ENCODE results near the gene BLOC1S1. TPM values are rescaled to one million over a fixed set of nuclear protein-coding genes. Genes with fewer than 3 reads are reported as not detected.

BLOC1S1 gene
- total RNA-seq, 4 donors from 2014 or later, result 72.6 to 332 (median 248) TPM

DNA sequence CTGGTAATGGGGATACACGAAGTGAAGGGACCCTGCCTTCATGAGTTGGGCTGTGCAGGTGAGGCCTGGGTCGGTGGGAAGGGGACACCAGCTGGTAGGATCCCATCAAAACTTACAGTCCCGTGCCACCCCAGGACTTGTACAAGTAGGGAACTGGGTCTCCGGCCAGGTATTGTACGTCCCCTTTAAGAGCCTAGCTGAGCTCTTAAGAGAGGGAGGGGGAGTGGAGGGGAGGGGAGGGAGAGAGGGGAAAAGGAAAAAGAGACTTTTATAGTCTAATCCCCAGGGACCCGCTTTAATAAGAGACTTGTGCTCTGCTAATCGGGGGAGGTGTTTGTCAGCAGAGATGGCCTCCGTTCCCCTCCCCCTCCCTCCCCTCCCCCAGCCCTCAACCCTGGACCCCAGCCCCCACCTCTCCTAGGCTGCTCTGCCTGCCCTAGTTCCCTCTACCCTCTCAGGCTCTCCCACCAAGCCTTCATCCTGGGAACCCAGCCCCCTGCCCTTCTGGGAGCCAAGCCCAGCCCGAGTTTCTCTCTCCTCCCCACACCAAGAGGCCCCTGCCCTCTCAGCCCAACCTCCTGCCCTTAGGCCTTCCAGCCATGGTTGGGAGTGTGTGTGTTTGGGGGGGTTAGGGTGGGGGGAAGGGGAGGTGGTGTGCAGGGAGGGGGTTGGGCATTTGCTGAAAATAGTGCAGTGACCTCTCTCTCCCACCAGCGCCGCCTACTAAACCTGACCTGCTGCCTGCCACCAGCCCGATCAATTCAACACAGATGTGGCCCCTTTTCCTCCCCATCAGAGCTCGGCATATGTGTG lies 29.7 kb downstream of the BLOC1S1 start:
- DNase-seq, result no peak
- Histone ChIP-seq H3K27me3 (peaks cover 0 to 4% of the 10 kb centered on the region in 2 donors), H3K36me3 (no peaks in the 10 kb centered on the region), H3K9me3 (no peaks in the 10 kb centered on the region), H3K27ac (peak overlapping the region in 3 of 4 donors; percentile 36 to 82 (median 42)), H3K4me3 (peak overlapping the region in 1 of 4 donors; percentile 4), H3K4me1 (peaks cover 0 to 29% (median 10%) of the 10 kb centered on the region in 4 donors)
- TF ChIP-seq, protein P1, sequence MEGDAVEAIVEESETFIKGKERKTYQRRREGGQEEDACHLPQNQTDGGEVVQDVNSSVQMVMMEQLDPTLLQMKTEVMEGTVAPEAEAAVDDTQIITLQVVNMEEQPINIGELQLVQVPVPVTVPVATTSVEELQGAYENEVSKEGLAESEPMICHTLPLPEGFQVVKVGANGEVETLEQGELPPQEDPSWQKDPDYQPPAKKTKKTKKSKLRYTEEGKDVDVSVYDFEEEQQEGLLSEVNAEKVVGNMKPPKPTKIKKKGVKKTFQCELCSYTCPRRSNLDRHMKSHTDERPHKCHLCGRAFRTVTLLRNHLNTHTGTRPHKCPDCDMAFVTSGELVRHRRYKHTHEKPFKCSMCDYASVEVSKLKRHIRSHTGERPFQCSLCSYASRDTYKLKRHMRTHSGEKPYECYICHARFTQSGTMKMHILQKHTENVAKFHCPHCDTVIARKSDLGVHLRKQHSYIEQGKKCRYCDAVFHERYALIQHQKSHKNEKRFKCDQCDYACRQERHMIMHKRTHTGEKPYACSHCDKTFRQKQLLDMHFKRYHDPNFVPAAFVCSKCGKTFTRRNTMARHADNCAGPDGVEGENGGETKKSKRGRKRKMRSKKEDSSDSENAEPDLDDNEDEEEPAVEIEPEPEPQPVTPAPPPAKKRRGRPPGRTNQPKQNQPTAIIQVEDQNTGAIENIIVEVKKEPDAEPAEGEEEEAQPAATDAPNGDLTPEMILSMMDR (IDR thresholded peaks at IDR 0.05), result no peak
- no peak for TF ChIP-seq POLR2A (IDR thresholded peaks at IDR 0.05)

DNA sequence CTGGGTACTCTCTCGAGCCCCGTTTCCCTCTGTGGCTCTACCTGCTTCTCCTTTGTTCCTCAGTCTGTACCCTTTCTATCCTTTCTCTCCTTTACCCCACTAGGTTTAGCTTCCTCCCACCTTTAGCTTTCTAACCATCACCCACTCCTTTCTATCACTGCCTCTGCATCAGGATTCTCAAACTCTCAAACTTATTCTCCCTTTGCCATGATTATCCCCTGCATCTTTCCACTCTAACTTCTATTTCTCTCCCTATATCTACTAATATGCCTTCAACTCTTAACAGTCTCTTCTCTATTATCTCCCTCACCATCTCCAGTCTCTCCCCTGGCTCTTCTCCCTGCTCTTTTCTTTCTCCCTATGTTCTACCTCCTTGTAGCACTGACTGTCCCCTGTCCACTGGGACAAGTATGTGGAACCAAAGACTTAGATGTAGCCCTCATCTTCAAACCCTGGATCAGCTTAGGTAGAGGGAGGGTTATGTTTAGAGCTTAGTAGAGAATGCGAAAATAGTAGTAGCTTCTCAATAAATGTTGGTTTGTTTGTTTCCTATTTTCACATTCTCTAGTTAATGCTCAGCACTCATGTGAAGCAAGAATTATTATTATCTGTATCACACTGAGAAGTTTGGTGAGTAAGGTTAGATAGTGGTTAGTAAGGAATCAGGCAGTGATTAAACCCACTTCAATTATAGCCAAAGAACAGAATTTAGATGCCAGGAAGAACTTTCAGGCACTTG lies 30.5 kb downstream of the BLOC1S1 start:
- TF ChIP-seq, protein P1 (IDR thresholded peaks at IDR 0.05), result no peak
- TF ChIP-seq POLR2A (IDR thresholded peaks at IDR 0.05), result no peak
- Histone ChIP-seq H3K27me3 (peaks cover 0 to 4% of the 10 kb centered on the region in 2 donors), H3K27ac (peak overlapping the region in 2 of 4 donors; percentile 36 to 82), H3K36me3 (peaks cover 0 to 3% (median 0%) of the 10 kb centered on the region in 3 donors), H3K9me3 (no peaks in the 10 kb centered on the region), H3K4me1 (peaks cover 0 to 29% (median 10%) of the 10 kb centered on the region in 4 donors), H3K4me3 (no peak overlapping the region)
- no peak for DNase-seq

DNA sequence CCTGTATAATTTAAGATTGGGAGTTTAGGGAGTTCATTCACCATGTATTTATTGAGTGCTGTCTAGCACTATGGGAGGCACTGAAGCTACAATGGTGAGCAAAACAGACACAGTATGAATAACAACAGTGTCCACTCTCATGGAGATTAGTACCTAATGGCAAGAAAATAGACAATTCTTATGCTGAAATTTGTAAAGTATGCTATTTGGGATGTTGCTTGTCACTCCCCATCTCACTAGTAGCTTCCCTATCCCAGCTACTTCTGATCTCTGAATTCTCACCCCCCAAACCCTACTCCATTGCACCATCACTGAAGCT lies 31.0 kb downstream of the BLOC1S1 start:
- Histone ChIP-seq H3K36me3 (peaks cover 0 to 8% (median 0%) of the 10 kb centered on the region in 3 donors), H3K27me3 (peaks cover 0 to 4% of the 10 kb centered on the region in 2 donors), H3K9me3 (no peaks in the 10 kb centered on the region), H3K27ac (no peak overlapping the region), H3K4me1 (peaks cover 0 to 29% (median 10%) of the 10 kb centered on the region in 4 donors), H3K4me3 (no peak overlapping the region)
- DNase-seq, result no peak
- no peak for TF ChIP-seq POLR2A (IDR thresholded peaks at IDR 0.05)
- TF ChIP-seq, protein P1 (IDR thresholded peaks at IDR 0.05), result no peak

DNA sequence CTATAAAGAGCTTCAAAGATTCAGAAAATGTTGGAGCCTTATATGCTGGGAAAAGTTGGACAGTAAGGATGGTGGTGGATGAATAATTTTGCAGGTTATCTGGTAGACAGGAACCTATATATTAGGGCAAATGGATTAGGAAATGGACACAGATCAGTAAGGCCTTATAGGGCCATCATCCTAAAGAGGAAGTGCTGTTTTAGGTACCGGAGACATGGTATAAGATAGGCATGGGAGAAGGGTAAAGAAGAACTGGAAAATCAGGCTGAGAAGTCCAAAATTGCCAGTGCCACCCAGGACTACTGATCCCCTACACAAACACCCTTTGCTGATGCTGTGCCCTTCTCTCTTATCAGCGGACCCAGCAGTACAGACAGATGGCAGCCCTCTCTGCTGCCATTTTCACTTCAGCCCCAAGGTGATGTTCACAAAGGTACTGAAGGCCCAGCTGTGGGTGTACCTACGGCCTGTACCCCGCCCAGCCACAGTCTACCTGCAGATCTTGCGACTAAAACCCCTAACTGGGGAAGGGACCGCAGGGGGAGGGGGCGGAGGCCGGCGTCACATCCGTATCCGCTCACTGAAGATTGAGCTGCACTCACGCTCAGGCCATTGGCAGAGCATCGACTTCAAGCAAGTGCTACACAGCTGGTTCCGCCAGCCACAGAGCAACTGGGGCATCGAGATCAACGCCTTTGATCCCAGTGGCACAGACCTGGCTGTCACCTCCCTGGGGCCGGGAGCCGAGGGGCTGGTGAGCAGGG lies 32.6 kb downstream of the BLOC1S1 start:
- H3K9me3 ChIP-seq, result no peaks in the 10 kb centered on the region
- peaks cover 0 to 29% (median 9%) of the 10 kb centered on the region in 4 donors for H3K4me1 ChIP-seq
- TF ChIP-seq, protein P1 (IDR thresholded peaks at IDR 0.05), result no peak
- TF ChIP-seq POLR2A (IDR thresholded peaks at IDR 0.05), result no peak
- H3K27ac ChIP-seq, result no peak overlapping the region
- H3K36me3 ChIP-seq, result peaks cover 0 to 23% (median 0%) of the 10 kb centered on the region in 3 donors
- peaks cover 0 to 4% of the 10 kb centered on the region in 2 donors for H3K27me3 ChIP-seq
- no peak for DNase-seq
- H3K4me3 ChIP-seq, result no peak overlapping the region

DNA sequence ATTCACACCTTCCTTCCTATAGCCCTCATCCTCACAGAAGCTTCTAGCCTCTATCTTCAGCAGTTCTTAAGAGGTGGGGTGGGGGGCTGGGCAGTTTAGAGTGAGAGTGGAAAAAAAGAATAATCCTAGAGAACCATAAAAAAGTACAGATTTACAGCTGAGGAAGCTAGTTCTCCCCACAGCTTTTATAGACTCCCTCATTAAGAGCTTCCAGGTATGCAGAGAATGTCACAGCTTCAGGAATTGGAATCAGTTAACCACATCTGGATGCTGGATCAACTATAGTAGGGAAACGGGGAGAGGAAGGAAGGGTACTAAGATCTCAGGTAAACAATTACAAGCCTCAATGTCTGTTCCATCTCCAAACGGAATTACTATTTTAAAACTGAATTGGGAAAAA lies 39.4 kb downstream of the BLOC1S1 start:
- TF ChIP-seq, protein P1 (IDR thresholded peaks at IDR 0.05), result no peak
- TF ChIP-seq POLR2A (IDR thresholded peaks at IDR 0.05), result no peak
- H3K4me1 ChIP-seq, result no peaks in the 10 kb centered on the region
- H3K27ac ChIP-seq, result no peak overlapping the region
- no peak for DNase-seq
- H3K4me3 ChIP-seq, result no peak overlapping the region
- peaks cover 0 to 89% (median 0%) of the 10 kb centered on the region in 3 donors for H3K36me3 ChIP-seq
- H3K27me3 ChIP-seq, result no peaks in the 10 kb centered on the region
- H3K9me3 ChIP-seq, result no peaks in the 10 kb centered on the region
